DOHH2 (cell line): ENCODE results near the gene NOB1.

ENCODE experiments used
- H3F3A ChIP-seq: fragments of 200-600 bp; sonication (generic), shearing (Covaris generic); 2 replicates; pipeline ENCODE4 v1.6.0; 2016; ENCODE audit warnings: antibody characterized with exemption, mild to moderate bottlenecking; ENCODE audit not compliant: control insufficient read depth, insufficient read depth
- H3K27ac ChIP-seq: fragments of 200-600 bp; sonication (generic); 2 replicates; pipeline ENCODE4 v1.5.1; 2014; ENCODE audit warnings: low read depth, mild to moderate bottlenecking, low read length, moderate library complexity
- H3K27me3 ChIP-seq: fragments of 200-600 bp; sonication (generic); 2 replicates; pipeline ENCODE4 v1.6.1; 2014; ENCODE audit warnings: mild to moderate bottlenecking, low read length, mixed read lengths; ENCODE audit not compliant: control insufficient read depth
- H3K36me3 ChIP-seq: fragments of 200-600 bp; sonication (generic); 2 replicates; pipeline ENCODE4 v1.6.1; 2014; ENCODE audit warnings: mild to moderate bottlenecking, low read length, moderate library complexity, mixed read lengths; ENCODE audit not compliant: control insufficient read depth
- H3K4me1 ChIP-seq: fragments of 200-600 bp; sonication (generic); 2 replicates; pipeline ENCODE4 v1.6.1; 2014; ENCODE audit warnings: mild to moderate bottlenecking, low read length, mixed read lengths; ENCODE audit not compliant: control insufficient read depth
- H3K4me2 ChIP-seq: fragments of 200-600 bp; sonication (generic); 2 replicates; pipeline ENCODE4 v1.6.0; 2014; ENCODE audit warnings: mild to moderate bottlenecking, low read length, moderate library complexity
- H3K4me3 ChIP-seq: fragments of 200-600 bp; sonication (generic); 2 replicates; pipeline ENCODE4 v1.5.1; 2014; ENCODE audit warnings: mild to moderate bottlenecking, low read length, mixed read lengths
- H3K79me2 ChIP-seq: fragments of 200-600 bp; sonication (generic); 2 replicates; pipeline ENCODE4 v1.6.1; 2014; ENCODE audit warnings: mild to moderate bottlenecking, low read length, mixed read lengths; ENCODE audit not compliant: control insufficient read depth
- H3K9me2 ChIP-seq: fragments of 200-600 bp; sonication (generic); replicated peaks from 2 replicates; pipeline ENCODE4 v1.6.1; 2014; ENCODE audit warnings: mild to moderate bottlenecking, low read length, mixed read lengths; ENCODE audit not compliant: control insufficient read depth
- H3K9me3 ChIP-seq: fragments of 200-600 bp; sonication (generic); 2 replicates; pipeline ENCODE4 v1.6.1; 2014; ENCODE audit warnings: antibody characterized with exemption, low read length, mixed read lengths; ENCODE audit not compliant: control insufficient read depth, insufficient read depth
- H4K20me1 ChIP-seq: fragments of 200-600 bp; sonication (generic); 2 replicates; pipeline ENCODE4 v1.6.0; 2014; ENCODE audit warnings: low read depth, mild to moderate bottlenecking, antibody characterized with exemption, low read length, moderate library complexity; ENCODE audit not compliant: control insufficient read depth, insufficient read depth
- EZH2phosphoT487 ChIP-seq: fragments of 200-600 bp; sonication (generic); IDR thresholded peaks from 2 replicates; pipeline ENCODE4 v1.6.1; 2017; ENCODE audit warnings: borderline replicate concordance, mild to moderate bottlenecking, antibody characterized with exemption, low read length, moderate library complexity, mixed read lengths
- TF ChIP-seq, protein P1 (sequence below): fragments of 200-600 bp; sonication (generic); IDR thresholded peaks from one replicate; pipeline ENCODE4 v1.5.1; 2014; ENCODE audit warnings: antibody characterized with exemption, mild to moderate bottlenecking, low read depth, low read length; ENCODE audit not compliant: poor library complexity, severe bottlenecking

The NOB1 gene

GRCh38 chr16:69718111-69718764 lies 36.5 kb downstream of the NOB1 start:
- Histone ChIP-seq H3K27ac (no peak overlapping the region), H3K4me1 (no peaks in the 10 kb centered on the region), H3K4me2 (no peak overlapping the region), H3K36me3 (no peaks in the 10 kb centered on the region), H3K79me2 (no peaks in the 10 kb centered on the region), H4K20me1 (no peaks in the 10 kb centered on the region), H3F3A (no peaks in the 10 kb centered on the region), H3K27me3 (no peaks in the 10 kb centered on the region), H3K9me3 (no peaks in the 10 kb centered on the region), H3K4me3 (no peak overlapping the region), H3K9me2 (no peaks in the 10 kb centered on the region)
- TF ChIP-seq, protein P1, sequence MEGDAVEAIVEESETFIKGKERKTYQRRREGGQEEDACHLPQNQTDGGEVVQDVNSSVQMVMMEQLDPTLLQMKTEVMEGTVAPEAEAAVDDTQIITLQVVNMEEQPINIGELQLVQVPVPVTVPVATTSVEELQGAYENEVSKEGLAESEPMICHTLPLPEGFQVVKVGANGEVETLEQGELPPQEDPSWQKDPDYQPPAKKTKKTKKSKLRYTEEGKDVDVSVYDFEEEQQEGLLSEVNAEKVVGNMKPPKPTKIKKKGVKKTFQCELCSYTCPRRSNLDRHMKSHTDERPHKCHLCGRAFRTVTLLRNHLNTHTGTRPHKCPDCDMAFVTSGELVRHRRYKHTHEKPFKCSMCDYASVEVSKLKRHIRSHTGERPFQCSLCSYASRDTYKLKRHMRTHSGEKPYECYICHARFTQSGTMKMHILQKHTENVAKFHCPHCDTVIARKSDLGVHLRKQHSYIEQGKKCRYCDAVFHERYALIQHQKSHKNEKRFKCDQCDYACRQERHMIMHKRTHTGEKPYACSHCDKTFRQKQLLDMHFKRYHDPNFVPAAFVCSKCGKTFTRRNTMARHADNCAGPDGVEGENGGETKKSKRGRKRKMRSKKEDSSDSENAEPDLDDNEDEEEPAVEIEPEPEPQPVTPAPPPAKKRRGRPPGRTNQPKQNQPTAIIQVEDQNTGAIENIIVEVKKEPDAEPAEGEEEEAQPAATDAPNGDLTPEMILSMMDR, result no peak
- no peak for TF ChIP-seq EZH2phosphoT487

GRCh38 chr16:69717066-69717465 lies 37.7 kb downstream of the NOB1 start:
- Histone ChIP-seq H3K27ac (no peak overlapping the region), H3K4me2 (no peak overlapping the region), H3F3A (no peaks in the 10 kb centered on the region), H3K9me2 (no peaks in the 10 kb centered on the region), H3K4me3 (no peak overlapping the region), H3K9me3 (no peaks in the 10 kb centered on the region), H4K20me1 (no peaks in the 10 kb centered on the region), H3K4me1 (no peaks in the 10 kb centered on the region), H3K27me3 (no peaks in the 10 kb centered on the region), H3K36me3 (no peaks in the 10 kb centered on the region), H3K79me2 (no peaks in the 10 kb centered on the region)
- no peak for TF ChIP-seq EZH2phosphoT487
- TF ChIP-seq, protein P1, result no peak

GRCh38 chr16:69712914-69713581 lies 41.7 kb downstream of the NOB1 start:
- no peak for TF ChIP-seq EZH2phosphoT487
- TF ChIP-seq, protein P1, result no peak
- Histone ChIP-seq H3K9me2 (no peaks in the 10 kb centered on the region), H3F3A (no peaks in the 10 kb centered on the region), H3K79me2 (no peaks in the 10 kb centered on the region), H3K4me1 (no peaks in the 10 kb centered on the region), H3K4me2 (no peak overlapping the region), H4K20me1 (no peaks in the 10 kb centered on the region), H3K27me3 (no peaks in the 10 kb centered on the region), H3K36me3 (no peaks in the 10 kb centered on the region), H3K4me3 (no peak overlapping the region), H3K9me3 (no peaks in the 10 kb centered on the region), H3K27ac (no peak overlapping the region)
